ENCODE data around the gene NUP210.

DNA sequence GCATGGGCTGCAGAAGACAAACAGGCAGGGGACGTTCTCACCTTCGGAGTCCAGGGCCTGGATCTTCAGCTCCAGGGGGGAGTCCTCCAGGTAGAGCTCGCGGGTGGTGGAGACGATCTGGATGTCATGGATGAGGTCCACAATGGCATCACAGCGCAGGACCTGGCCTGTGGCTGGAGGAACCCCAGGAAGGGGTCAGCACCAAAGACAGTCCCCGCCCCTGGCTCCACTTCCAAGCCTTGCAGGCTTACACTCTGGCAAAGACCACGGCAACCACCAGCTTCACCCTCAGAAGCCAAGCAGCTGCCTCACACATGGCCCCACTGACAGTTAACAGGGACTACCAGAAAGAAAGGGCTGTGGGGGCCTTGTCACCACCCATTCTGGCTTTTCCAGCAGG, 22.8 kb downstream of the NUP210 start:
- TF ChIP-seq ZNF274 (IDR thresholded peaks at IDR 0.05; ENCODE audit: low read depth, low read length): no peak
- no peak for TF ChIP-seq SUZ12 (IDR thresholded peaks at IDR 0.05; ENCODE audit: extremely low read depth, insufficient read depth, insufficient read length)
